ENCODE data around the gene UTRN. TPM values are rescaled to one million over a fixed set of nuclear protein-coding genes. Genes with fewer than 3 reads are reported as not detected.

UTRN gene
- total RNA-seq, 2 experiments from 2014 or later = 143 to 153 TPM

- POLR2A ChIA-PET = no interaction called here
- no peak overlapping the region for H3K27ac Mint-ChIP-seq
- H3K36me3 ChIP-seq (ENCODE audit: insufficient read depth, low read length) = no peaks in the 10 kb centered on the region
Measured at GRCh38 chr6:144297511-144298100, 12.5 kb downstream of the UTRN start.

GRCh38 chr6:144298194-144298593 is 13.1 kb downstream of the UTRN start:
- no peak for DNase-seq
- TF ChIP-seq, protein P1, sequence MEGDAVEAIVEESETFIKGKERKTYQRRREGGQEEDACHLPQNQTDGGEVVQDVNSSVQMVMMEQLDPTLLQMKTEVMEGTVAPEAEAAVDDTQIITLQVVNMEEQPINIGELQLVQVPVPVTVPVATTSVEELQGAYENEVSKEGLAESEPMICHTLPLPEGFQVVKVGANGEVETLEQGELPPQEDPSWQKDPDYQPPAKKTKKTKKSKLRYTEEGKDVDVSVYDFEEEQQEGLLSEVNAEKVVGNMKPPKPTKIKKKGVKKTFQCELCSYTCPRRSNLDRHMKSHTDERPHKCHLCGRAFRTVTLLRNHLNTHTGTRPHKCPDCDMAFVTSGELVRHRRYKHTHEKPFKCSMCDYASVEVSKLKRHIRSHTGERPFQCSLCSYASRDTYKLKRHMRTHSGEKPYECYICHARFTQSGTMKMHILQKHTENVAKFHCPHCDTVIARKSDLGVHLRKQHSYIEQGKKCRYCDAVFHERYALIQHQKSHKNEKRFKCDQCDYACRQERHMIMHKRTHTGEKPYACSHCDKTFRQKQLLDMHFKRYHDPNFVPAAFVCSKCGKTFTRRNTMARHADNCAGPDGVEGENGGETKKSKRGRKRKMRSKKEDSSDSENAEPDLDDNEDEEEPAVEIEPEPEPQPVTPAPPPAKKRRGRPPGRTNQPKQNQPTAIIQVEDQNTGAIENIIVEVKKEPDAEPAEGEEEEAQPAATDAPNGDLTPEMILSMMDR (IDR thresholded peaks at IDR 0.05) = no peak
- no peaks in the 10 kb centered on the region for H3K36me3 Mint-ChIP-seq (ENCODE audit: low read depth)
- Histone ChIP-seq H3K27ac (ENCODE audit: low read depth in 1 of 2, low read length in 2 of 2) (no peak overlapping the region), H3K4me3 (ENCODE audit: low read length) (no peak overlapping the region), H3K4me1 (ENCODE audit: insufficient read depth, low read length) (no peaks in the 10 kb centered on the region), H3K27me3 (ENCODE audit: control insufficient read depth in 1 of 2, insufficient read depth in 2 of 2, low read length in 2 of 2) (no peaks in the 10 kb centered on the region), H3K36me3 (ENCODE audit: insufficient read depth, low read length) (no peaks in the 10 kb centered on the region), H3K9me3 (ENCODE audit: control insufficient read depth in 1 of 2, insufficient read depth in 1 of 2, low read length in 2 of 2) (no peaks in the 10 kb centered on the region)
- no peaks in the 10 kb centered on the region for H3K9me3 Mint-ChIP-seq
- no peak overlapping the region for H3K27ac Mint-ChIP-seq
- intact Hi-C loops (cut with DNase I, micrococcal nuclease) = no loop called here
- ATAC-seq (ENCODE audit: poor library complexity) = no peak
- no peaks in the 10 kb centered on the region for H3K27me3 Mint-ChIP-seq
- ChIA-PET POLR2A (no interaction called here), CTCF (interaction anchor here (1.2 kb wide), 1 partner anchor 9 kb away, joined by 3 read pairs; no protein-coding TSS in a partner anchor)
- H3K4me3 Mint-ChIP-seq = no peak overlapping the region
- H3K4me1 Mint-ChIP-seq (ENCODE audit: low read depth) = no peaks in the 10 kb centered on the region

More at GRCh38 chr6:144297511-144298100, 12.5 kb downstream of the UTRN start:
- Mint-ChIP-seq H3K36me3 (ENCODE audit: low read depth) (no peaks in the 10 kb centered on the region), H3K4me1 (ENCODE audit: low read depth) (no peaks in the 10 kb centered on the region), H3K9me3 (no peaks in the 10 kb centered on the region), H3K27me3 (no peaks in the 10 kb centered on the region), H3K4me3 (no peak overlapping the region)
- CTCF ChIA-PET = no interaction called here
- DNase-seq (no peak), ATAC-seq (ENCODE audit: poor library complexity) (no peak)
- Histone ChIP-seq H3K4me1 (ENCODE audit: insufficient read depth, low read length) (no peaks in the 10 kb centered on the region), H3K27me3 (ENCODE audit: control insufficient read depth in 1 of 2, insufficient read depth in 2 of 2, low read length in 2 of 2) (no peaks in the 10 kb centered on the region), H3K4me3 (ENCODE audit: low read length) (no peak overlapping the region), H3K9me3 (ENCODE audit: control insufficient read depth in 1 of 2, insufficient read depth in 1 of 2, low read length in 2 of 2) (no peaks in the 10 kb centered on the region), H3K27ac (ENCODE audit: low read depth in 1 of 2, low read length in 2 of 2) (no peak overlapping the region)
- TF ChIP-seq, protein P1 (IDR thresholded peaks at IDR 0.05) = no peak
- intact Hi-C loops (cut with DNase I, micrococcal nuclease) = no loop called here

- CTCF ChIA-PET = interaction anchor here (1.2 kb wide), 1 partner anchor 10 kb away, joined by 3 read pairs; no protein-coding TSS in a partner anchor
- Histone ChIP-seq H3K27me3 (ENCODE audit: control insufficient read depth in 1 of 2, insufficient read depth in 2 of 2, low read length in 2 of 2) (no peaks in the 10 kb centered on the region), H3K27ac (ENCODE audit: low read depth in 1 of 2, low read length in 2 of 2) (no peak overlapping the region), H3K4me3 (ENCODE audit: low read length) (no peak overlapping the region), H3K36me3 (ENCODE audit: insufficient read depth, low read length) (no peaks in the 10 kb centered on the region), H3K4me1 (ENCODE audit: insufficient read depth, low read length) (no peaks in the 10 kb centered on the region), H3K9me3 (ENCODE audit: control insufficient read depth in 1 of 2, insufficient read depth in 1 of 2, low read length in 2 of 2) (no peaks in the 10 kb centered on the region)
- DNase-seq = no peak
- Mint-ChIP-seq H3K27me3 (no peaks in the 10 kb centered on the region), H3K4me3 (no peak overlapping the region), H3K9me3 (no peaks in the 10 kb centered on the region), H3K36me3 (ENCODE audit: low read depth) (no peaks in the 10 kb centered on the region), H3K27ac (no peak overlapping the region), H3K4me1 (ENCODE audit: low read depth) (no peaks in the 10 kb centered on the region)
- intact Hi-C loops (cut with DNase I, micrococcal nuclease) = no loop called here
- POLR2A ChIA-PET = interaction anchor here (0.7 kb wide), 1 partner anchor 71 kb away, joined by 3 read pairs; no protein-coding TSS in a partner anchor
- ATAC-seq (ENCODE audit: poor library complexity) = no peak
- TF ChIP-seq, protein P1 (IDR thresholded peaks at IDR 0.05) = no peak
Measured at GRCh38 chr6:144298916-144299315, 13.8 kb downstream of the UTRN start.
